Gastrocnemius medialis (tissue), 4 donors: ENCODE results near the gene FOXF1. TPM values are rescaled to one million over a fixed set of nuclear protein-coding genes. Genes with fewer than 3 reads are reported as not detected.
A peak's percentile ranks its signal among the peaks of the same experiment; 100 is the strongest.

ENCODE experiments used
- ATAC-seq, 2 donors: fragments of 150-250 bp; one replicate each; pipeline ENCODE4 v1.9.1; 2016
- DNase-seq, 2 donors: peaks; one replicate each; pipeline ENCODE4 v3.0.0-alpha.2; 2019
- H3K27ac ChIP-seq, 4 donors: fragments of 200-600 bp; sonication (generic); 1 replicate in 1 of 4; 2 replicates in 3 of 4; pipeline ENCODE4 v1.5.1; 2016 to 2018; ENCODE audit warnings: mild to moderate bottlenecking in 2 of 4, moderate library complexity in 1 of 4
- H3K27me3 ChIP-seq, 3 donors: fragments of 200-600 bp; sonication (generic) in 2 of 3; 1 replicate in 1 of 3; 2 replicates in 2 of 3; pipeline versions ENCODE4 v1.5.1 to v1.6.0; 2016 to 2019; ENCODE audit warnings: mild to moderate bottlenecking in 1 of 3, moderate library complexity in 1 of 3
- H3K36me3 ChIP-seq, 2 donors: fragments of 200-600 bp; sonication (generic) in 1 of 2; one replicate each; pipeline ENCODE4 v1.5.1; 2017 to 2018
- H3K4me1 ChIP-seq, 2 donors: fragments of 200-600 bp; sonication (generic) in 1 of 2; one replicate each; pipeline ENCODE4 v1.5.1; 2016 to 2017; ENCODE audit warnings: mild to moderate bottlenecking in 2 of 2
- H3K4me3 ChIP-seq, 4 donors: fragments of 200-600 bp; sonication (generic) in 3 of 4; 1 replicate in 1 of 4; 2 replicates in 3 of 4; pipeline ENCODE4 v1.5.1; 2016 to 2019; ENCODE audit warnings: mild to moderate bottlenecking in 2 of 4
- H3K9me3 ChIP-seq, 3 donors: fragments of 200-600 bp; sonication (generic) in 2 of 3; 1 replicate in 1 of 3; 2 replicates in 2 of 3; pipeline ENCODE4 v1.5.1; 2016 to 2019
- POLR2A ChIP-seq, 2 donors: fragments of 450-650 bp; IDR thresholded peaks; one replicate each; pipeline ENCODE4 v1.6.1; 2017; ENCODE audit warnings: antibody characterized with exemption in 2 of 2, mild to moderate bottlenecking in 2 of 2, moderate library complexity in 2 of 2
- in situ Hi-C, 4 donors: fragments of 200-750 bp; cut with MboI; loops; one replicate each; pipeline versions ENCODE4 v1.15.0 to v1.8.0; 2017; ENCODE audit warnings: low sequenced_read_pairs in 4 of 4
- intact Hi-C: fragments of 100-400 bp; cut with DNase I; formaldehyde crosslinking; loops from one replicate; pipeline ENCODE4 v1.15.1; 2023; ENCODE audit warnings: low total_unique reads
- total RNA-seq, 4 donors: library from RNA; depleted of rRNA; stranded (reverse); fragments of >200 nt; gene quantifications; one replicate each; pipeline versions ENCODE4 v1.1.0 to v1.2.3, GENCODE V29; 2016
- TF ChIP-seq, protein P1 (sequence below), 5 experiments: fragments of 450-650 bp in 3 of 5; fragments of 200-600 bp in 2 of 5; sonication (generic) in 2 of 5; IDR thresholded peaks in 4 of 5; conservative IDR thresholded peaks in 1 of 5; 1 replicate in 4 of 5; 2 replicates in 1 of 5; pipeline ENCODE4 v1.5.1; 2016 to 2019; ENCODE audit warnings: antibody characterized with exemption in 5 of 5, mild to moderate bottlenecking in 3 of 5, moderate library complexity in 3 of 5

FOXF1 gene
- total RNA-seq, 4 donors from 2014 or later, result 0.07 to 0.10 TPM; not detected in 2

- H3K4me3 ChIP-seq, result no peak overlapping the region
- H3K4me1 ChIP-seq, result peaks cover 23% of the 10 kb centered on the region in 2 donors
- no peaks in the 10 kb centered on the region for H3K27me3 ChIP-seq
- H3K27ac ChIP-seq, result no peak overlapping the region
- no peaks in the 10 kb centered on the region for H3K36me3 ChIP-seq
- in situ Hi-C loops, result loop anchor here (25.0 kb wide), 2 partner anchors 729 to 829 kb away; partner anchors contain the start of genes FBXO31 (in 1 of the 4) and MAP1LC3B (in 1 of the 4)
- ATAC-seq (no peak), DNase-seq (no peak)
- H3K9me3 ChIP-seq, result no peaks in the 10 kb centered on the region
- TF ChIP-seq, protein P1, sequence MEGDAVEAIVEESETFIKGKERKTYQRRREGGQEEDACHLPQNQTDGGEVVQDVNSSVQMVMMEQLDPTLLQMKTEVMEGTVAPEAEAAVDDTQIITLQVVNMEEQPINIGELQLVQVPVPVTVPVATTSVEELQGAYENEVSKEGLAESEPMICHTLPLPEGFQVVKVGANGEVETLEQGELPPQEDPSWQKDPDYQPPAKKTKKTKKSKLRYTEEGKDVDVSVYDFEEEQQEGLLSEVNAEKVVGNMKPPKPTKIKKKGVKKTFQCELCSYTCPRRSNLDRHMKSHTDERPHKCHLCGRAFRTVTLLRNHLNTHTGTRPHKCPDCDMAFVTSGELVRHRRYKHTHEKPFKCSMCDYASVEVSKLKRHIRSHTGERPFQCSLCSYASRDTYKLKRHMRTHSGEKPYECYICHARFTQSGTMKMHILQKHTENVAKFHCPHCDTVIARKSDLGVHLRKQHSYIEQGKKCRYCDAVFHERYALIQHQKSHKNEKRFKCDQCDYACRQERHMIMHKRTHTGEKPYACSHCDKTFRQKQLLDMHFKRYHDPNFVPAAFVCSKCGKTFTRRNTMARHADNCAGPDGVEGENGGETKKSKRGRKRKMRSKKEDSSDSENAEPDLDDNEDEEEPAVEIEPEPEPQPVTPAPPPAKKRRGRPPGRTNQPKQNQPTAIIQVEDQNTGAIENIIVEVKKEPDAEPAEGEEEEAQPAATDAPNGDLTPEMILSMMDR (IDR thresholded peaks at IDR 0.05 in 4 of 5, conservative IDR thresholded peaks at IDR 0.05 in 1 of 5), result no peak
- no peak for TF ChIP-seq POLR2A (IDR thresholded peaks at IDR 0.05)
- intact Hi-C loops, result no loop called here
Measured at GRCh38 chr16:86558355-86559193, 48.2 kb downstream of the FOXF1 start.

- ATAC-seq (no peak), DNase-seq (no peak)
- Histone ChIP-seq H3K4me3 (no peak overlapping the region), H3K27me3 (peaks cover 10% of the 10 kb centered on the region in 3 donors), H3K27ac (no peak overlapping the region), H3K9me3 (no peaks in the 10 kb centered on the region), H3K4me1 (peaks cover 18 to 25% of the 10 kb centered on the region in 2 donors), H3K36me3 (no peaks in the 10 kb centered on the region)
- TF ChIP-seq, protein P1 (IDR thresholded peaks at IDR 0.05 in 4 of 5, conservative IDR thresholded peaks at IDR 0.05 in 1 of 5), result no peak
- TF ChIP-seq POLR2A (IDR thresholded peaks at IDR 0.05), result no peak
- in situ Hi-C loops (loop anchor here (5.0 to 25.0 kb wide), 7 partner anchors 315 to 827 kb away; partner anchors contain the start of genes FBXO31 (in 1 of the 4) and MAP1LC3B (in 1 of the 4)), intact Hi-C loops (no loop called here)
Measured at GRCh38 chr16:86559802-86560305, 49.5 kb downstream of the FOXF1 start.

DNA sequence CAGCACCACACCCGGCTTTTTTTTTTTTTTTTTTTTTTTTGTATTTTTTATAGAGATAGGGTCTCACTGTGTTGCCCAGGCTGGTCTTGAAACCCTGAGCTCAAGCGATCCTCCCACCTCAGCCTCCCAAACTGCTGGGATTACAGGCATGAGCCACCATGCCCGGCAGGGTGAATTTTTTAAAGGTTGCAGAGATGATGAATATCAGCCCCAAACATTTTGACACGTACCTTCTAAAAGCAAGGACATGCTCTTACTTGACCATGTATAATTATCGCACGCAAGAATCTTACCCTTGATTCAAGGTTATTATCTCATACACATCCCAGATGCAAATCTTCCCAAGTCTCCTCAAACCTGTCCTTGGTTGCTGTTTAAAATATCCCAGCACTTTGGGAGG, 52.0 kb downstream of the FOXF1 start:
- Histone ChIP-seq H3K4me1 (peaks cover 0 to 7% of the 10 kb centered on the region in 2 donors), H3K27ac (no peak overlapping the region), H3K27me3 (peaks cover 32 to 33% (median 33%) of the 10 kb centered on the region in 3 donors), H3K4me3 (no peak overlapping the region), H3K36me3 (no peaks in the 10 kb centered on the region), H3K9me3 (no peaks in the 10 kb centered on the region)
- in situ Hi-C loops, result loop anchor here (5.0 to 25.0 kb wide), 7 partner anchors 312 to 825 kb away; partner anchors contain the start of genes FBXO31 (in 1 of the 4) and MAP1LC3B (in 1 of the 4)
- intact Hi-C loops, result no loop called here
- DNase-seq, result no peak
- TF ChIP-seq, protein P1 (IDR thresholded peaks at IDR 0.05 in 4 of 5, conservative IDR thresholded peaks at IDR 0.05 in 1 of 5), result no peak
- TF ChIP-seq POLR2A (IDR thresholded peaks at IDR 0.05), result no peak
- no peak for ATAC-seq

- TF ChIP-seq POLR2A (IDR thresholded peaks at IDR 0.05), result no peak
- TF ChIP-seq, protein P1 (IDR thresholded peaks at IDR 0.05 in 4 of 5, conservative IDR thresholded peaks at IDR 0.05 in 1 of 5), result peak; percentile 99 to 100 (median 100)
- peak; percentile 82 to 88 for ATAC-seq
- Histone ChIP-seq H3K9me3 (no peaks in the 10 kb centered on the region), H3K36me3 (no peaks in the 10 kb centered on the region), H3K27ac (no peak overlapping the region), H3K4me1 (peaks cover 0 to 6% of the 10 kb centered on the region in 2 donors), H3K27me3 (peaks cover 40 to 44% (median 41%) of the 10 kb centered on the region in 3 donors), H3K4me3 (peak overlapping the region in 2 of 4 donors; percentile 16 to 35)
- in situ Hi-C loops, result loop anchor here (5.0 to 25.0 kb wide), 7 partner anchors 311 to 824 kb away; partner anchors contain the start of genes FBXO31 (in 1 of the 4) and MAP1LC3B (in 1 of the 4)
- DNase-seq, result peak; percentile 81 to 83
- intact Hi-C loops, result loop anchor here (1.0 kb wide), 3 partner anchors 311 to 715 kb away; no protein-coding TSS in a partner anchor
Measured at GRCh38 chr16:86563469-86564345, 53.4 kb downstream of the FOXF1 start.
